HG03066 (cell line): ENCODE results near the gene TRIM66.

Experiments used
- ATAC-seq: cut with Tn5 transposase; IDR thresholded peaks from one replicate; pipeline ENCODE4 v1.9.1; 2021; ENCODE audit warnings: low read depth; ENCODE audit not compliant: unreplicated experiment

TRIM66 gene

GRCh38 chr11:8584082-8584481 lies 98.4 kb downstream of the TRIM66 start:
- no peak for ATAC-seq

GRCh38 chr11:8581300-8581699 lies 101.2 kb downstream of the TRIM66 start:
- no peak for ATAC-seq

- ATAC-seq: no peak
Observed at GRCh38 chr11:8577791-8578581, 104.5 kb downstream of the TRIM66 start.

- no peak for ATAC-seq
Observed at GRCh38 chr11:8574798-8575197, 107.7 kb downstream of the TRIM66 start.

- ATAC-seq: no peak
Observed at GRCh38 chr11:8573777-8574176, 108.7 kb downstream of the TRIM66 start.

- no peak for ATAC-seq
Observed at GRCh38 chr11:8567602-8568198, 114.8 kb downstream of the TRIM66 start.

GRCh38 chr11:8566613-8567210 lies 115.8 kb downstream of the TRIM66 start:
- no peak for ATAC-seq

- ATAC-seq: no peak
Observed at GRCh38 chr11:8564526-8564925, 117.9 kb downstream of the TRIM66 start.
